ENCODE results near the gene PRKRA.

DNA sequence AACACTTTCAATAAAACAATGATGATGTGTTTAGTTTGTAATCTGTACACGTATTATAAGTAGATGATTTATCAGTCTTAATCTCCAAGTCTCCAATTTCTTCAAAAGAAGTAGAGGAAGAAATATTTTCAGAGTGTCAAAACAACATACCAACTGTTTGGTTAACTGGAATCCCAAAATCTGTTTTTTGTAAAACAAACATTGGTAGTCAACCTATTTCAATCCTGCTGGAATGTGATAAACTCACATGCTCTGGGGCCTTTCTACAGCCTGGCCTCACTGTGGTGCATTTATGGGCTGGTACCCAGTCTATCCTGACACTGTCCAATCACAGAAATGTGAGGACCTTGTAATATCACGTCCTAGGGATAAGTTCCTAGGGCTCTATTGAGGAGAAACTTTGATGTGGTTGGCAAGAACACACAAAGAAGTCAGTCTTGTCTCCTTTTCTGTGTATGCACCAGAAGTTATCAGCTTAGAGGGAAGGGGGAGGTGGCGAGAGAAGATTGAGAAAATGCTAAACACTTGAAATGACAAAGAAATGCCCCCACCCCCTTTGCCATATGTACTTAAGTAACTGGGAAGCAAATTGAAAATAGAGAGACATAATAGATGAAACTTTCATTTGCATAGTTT, 47.2 kb downstream of the PRKRA start:
- TF ChIP-seq, protein P1, sequence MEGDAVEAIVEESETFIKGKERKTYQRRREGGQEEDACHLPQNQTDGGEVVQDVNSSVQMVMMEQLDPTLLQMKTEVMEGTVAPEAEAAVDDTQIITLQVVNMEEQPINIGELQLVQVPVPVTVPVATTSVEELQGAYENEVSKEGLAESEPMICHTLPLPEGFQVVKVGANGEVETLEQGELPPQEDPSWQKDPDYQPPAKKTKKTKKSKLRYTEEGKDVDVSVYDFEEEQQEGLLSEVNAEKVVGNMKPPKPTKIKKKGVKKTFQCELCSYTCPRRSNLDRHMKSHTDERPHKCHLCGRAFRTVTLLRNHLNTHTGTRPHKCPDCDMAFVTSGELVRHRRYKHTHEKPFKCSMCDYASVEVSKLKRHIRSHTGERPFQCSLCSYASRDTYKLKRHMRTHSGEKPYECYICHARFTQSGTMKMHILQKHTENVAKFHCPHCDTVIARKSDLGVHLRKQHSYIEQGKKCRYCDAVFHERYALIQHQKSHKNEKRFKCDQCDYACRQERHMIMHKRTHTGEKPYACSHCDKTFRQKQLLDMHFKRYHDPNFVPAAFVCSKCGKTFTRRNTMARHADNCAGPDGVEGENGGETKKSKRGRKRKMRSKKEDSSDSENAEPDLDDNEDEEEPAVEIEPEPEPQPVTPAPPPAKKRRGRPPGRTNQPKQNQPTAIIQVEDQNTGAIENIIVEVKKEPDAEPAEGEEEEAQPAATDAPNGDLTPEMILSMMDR (conservative IDR thresholded peaks at IDR 0.05), result no peak
- TF ChIP-seq ZFX (IDR thresholded peaks at IDR 0.05), result no peak
